K562 treated with DMSO at 1 percent for 48 hours (cell line): ENCODE measurements around the gene CLP1. TPM values are rescaled to one million over a fixed set of nuclear protein-coding genes. Genes with fewer than 3 reads are reported as not detected.

ENCODE experiments used
- total RNA-seq: library from RNA; unstranded; fragments of 300-600 nt; gene quantifications from 2 replicates; pipeline ENCODE4 v1.2.3, GENCODE V29; 2022; ENCODE audit warnings: low replicate concordance; ENCODE audit errors: extremely low read depth

CLP1 gene
- total RNA-seq = not detected in 2 replicates

GRCh38 chr11:57657194-57658022, at the start of gene CLP1:
Gene CLP1, plus strand, starts transcription at chr11:57657762. Its CDS starts 1,715 bp downstream, at chr11:57659477.

GRCh38 chr11:57649826-57650738, 7.5 kb upstream of the CLP1 start, which contains the start of gene YPEL4:
Gene YPEL4, minus strand, starts transcription at chr11:57649912. Its CDS starts 2,805 bp downstream, at chr11:57647107.

GRCh38 chr11:57667736-57668433, 10.3 kb downstream of the CLP1 start, which contains the start of gene ZDHHC5:
Gene ZDHHC5, plus strand, starts transcription at chr11:57668114. Its CDS starts 4,977 bp downstream, at chr11:57673091.

Other genes starting within 250 kb of the CLP1 start
- not detected in 2 replicates for gene SLC43A3, start 230.6 kb upstream of the CLP1 start, total RNA-seq
- gene RTN4RL2, start 197.2 kb upstream of the CLP1 start, total RNA-seq = not detected in 2 replicates
- not detected in 2 replicates for gene SLC43A1, start 142.1 kb upstream of the CLP1 start, total RNA-seq
- gene TIMM10, start 127.0 kb upstream of the CLP1 start, total RNA-seq = not detected in 2 replicates
- not detected in 2 replicates for gene SMTNL1, start 120.2 kb upstream of the CLP1 start, total RNA-seq
- not detected in 2 replicates for gene UBE2L6, start 90.1 kb upstream of the CLP1 start, total RNA-seq
- not detected in 2 replicates for gene SERPING1, start 60.1 kb upstream of the CLP1 start, total RNA-seq
- gene YPEL4, start 7.8 kb upstream of the CLP1 start, total RNA-seq = not detected in 2 replicates
- not detected in 2 replicates for gene ZDHHC5, start 10.4 kb downstream of the CLP1 start, total RNA-seq
- not detected in 2 replicates for gene MED19, start 54.5 kb downstream of the CLP1 start, total RNA-seq
- not detected in 2 replicates for gene TMX2, start 54.8 kb downstream of the CLP1 start, total RNA-seq
- gene SELENOH, start 83.7 kb downstream of the CLP1 start, total RNA-seq = not detected in 2 replicates
- not detected in 2 replicates for gene BTBD18, start 94.1 kb downstream of the CLP1 start, total RNA-seq
- gene CTNND1, start 104.0 kb downstream of the CLP1 start, total RNA-seq = not detected in 2 replicates